Tibial nerve (tissue), 4 donors: ENCODE data around the gene NPAT. TPM values are rescaled to one million over a fixed set of nuclear protein-coding genes. Genes with fewer than 3 reads are reported as not detected.

Experiments
- DNase-seq, 2 donors: peaks; one replicate each; pipeline ENCODE4 v3.0.0-alpha.2; 2019; ENCODE audit warnings: low spot score in 2 of 2
- H3K27ac ChIP-seq, 4 donors: fragments of 200-600 bp; sonication (generic) in 3 of 4; one replicate each; pipeline ENCODE4 v1.5.1; 2017 to 2019; ENCODE audit warnings: mild to moderate bottlenecking in 1 of 4
- H3K27me3 ChIP-seq, 2 donors: fragments of 200-600 bp; sonication (generic) in 1 of 2; one replicate each; pipeline versions ENCODE4 v1.5.1 to v1.6.0; 2017 to 2019
- H3K36me3 ChIP-seq, 3 donors: fragments of 200-600 bp; sonication (generic); one replicate each; pipeline ENCODE4 v1.5.1; 2018 to 2019
- H3K4me1 ChIP-seq, 4 donors: fragments of 200-600 bp; sonication (generic) in 3 of 4; one replicate each; pipeline ENCODE4 v1.5.1; 2017 to 2019
- H3K4me3 ChIP-seq, 4 donors: fragments of 200-600 bp; sonication (generic) in 3 of 4; one replicate each; pipeline ENCODE4 v1.5.1; 2017 to 2019; ENCODE audit warnings: mild to moderate bottlenecking in 1 of 4, moderate library complexity in 1 of 4
- H3K9me3 ChIP-seq, 4 donors: fragments of 200-600 bp; sonication (generic) in 3 of 4; one replicate each; pipeline ENCODE4 v1.5.1; 2017 to 2019
- CTCF ChIP-seq, 5 experiments: fragments of 200-600 bp in 3 of 5; fragments of 450-650 bp in 2 of 5; sonication (generic) in 3 of 5; IDR thresholded peaks; one replicate each; pipeline ENCODE4 v1.5.1; 2016 to 2019; ENCODE audit warnings: antibody characterized with exemption in 5 of 5, mild to moderate bottlenecking in 3 of 5, moderate library complexity in 2 of 5
- EP300 ChIP-seq, 2 donors: sonication (generic); formaldehyde crosslinking; IDR thresholded peaks; one replicate each; pipeline ENCODE4 v1.6.1; 2017; ENCODE audit warnings: antibody characterized with exemption in 2 of 2, mild to moderate bottlenecking in 1 of 2
- POLR2A ChIP-seq, 2 donors: fragments of 450-650 bp; IDR thresholded peaks; one replicate each; pipeline ENCODE4 v1.6.1; 2017; ENCODE audit warnings: antibody characterized with exemption in 2 of 2, mild to moderate bottlenecking in 2 of 2, moderate library complexity in 2 of 2
- WGBS, 2 donors: methylation state at CpG; one replicate each; pipeline ENCODE4 v1.1.5; 2018; 5-methylcytosine and 5-hydroxymethylcytosine counted together
- total RNA-seq, 4 donors: library from RNA; depleted of rRNA; stranded (reverse); fragments of >200 nt; gene quantifications; one replicate each; pipeline ENCODE4 v1.1.0, GENCODE V29; 2016

Gene NPAT
- total RNA-seq, 4 donors from 2014 or later: 12.6 to 16.1 (median 15.3) TPM

GRCh38 chr11:108213784-108214183 is 8.7 kb downstream of the NPAT start:
- TF ChIP-seq EP300 (IDR thresholded peaks at IDR 0.05): no peak
- no peak for TF ChIP-seq POLR2A (IDR thresholded peaks at IDR 0.05)
- TF ChIP-seq CTCF (IDR thresholded peaks at IDR 0.05): no peak
- peaks cover 0 to 47% (median 4%) of the 10 kb centered on the region in 3 donors for H3K36me3 ChIP-seq
- DNase-seq: no peak
- 80 to 81% methylated on average over 2 of the region's 2 CpGs for WGBS, 2 donors
- peaks cover 0 to 6% (median 0%) of the 10 kb centered on the region in 4 donors for H3K4me1 ChIP-seq
- no peak overlapping the region for H3K27ac ChIP-seq
- H3K9me3 ChIP-seq: no peaks in the 10 kb centered on the region
- no peaks in the 10 kb centered on the region for H3K27me3 ChIP-seq
- H3K4me3 ChIP-seq: no peak overlapping the region

GRCh38 chr11:108210441-108210840 is 12.0 kb downstream of the NPAT start:
- DNase-seq: no peak
- Histone ChIP-seq H3K36me3 (peaks cover 0 to 79% (median 23%) of the 10 kb centered on the region in 3 donors), H3K27ac (no peak overlapping the region), H3K4me1 (no peaks in the 10 kb centered on the region), H3K9me3 (peaks cover 0 to 4% (median 0%) of the 10 kb centered on the region in 4 donors), H3K4me3 (no peak overlapping the region), H3K27me3 (no peaks in the 10 kb centered on the region)
- TF ChIP-seq POLR2A (IDR thresholded peaks at IDR 0.05): no peak
- TF ChIP-seq EP300 (IDR thresholded peaks at IDR 0.05): no peak
- TF ChIP-seq CTCF (IDR thresholded peaks at IDR 0.05): no peak
- WGBS, 2 donors: 93 to 97% methylated on average over 1 of the region's 1 CpG

GRCh38 chr11:108207683-108208060 is 14.8 kb downstream of the NPAT start:
- WGBS, 2 donors: 97 to 100% methylated on average over 3 to 5 of the region's 6 CpGs
- TF ChIP-seq POLR2A (IDR thresholded peaks at IDR 0.05) (no peak), EP300 (IDR thresholded peaks at IDR 0.05) (no peak), CTCF (IDR thresholded peaks at IDR 0.05) (no peak)
- no peaks in the 10 kb centered on the region for H3K27me3 ChIP-seq
- DNase-seq: no peak
- peaks cover 0 to 17% (median 0%) of the 10 kb centered on the region in 4 donors for H3K9me3 ChIP-seq
- H3K4me1 ChIP-seq: no peaks in the 10 kb centered on the region
- H3K4me3 ChIP-seq: no peak overlapping the region
- peaks cover 0 to 81% (median 23%) of the 10 kb centered on the region in 3 donors for H3K36me3 ChIP-seq
- H3K27ac ChIP-seq: no peak overlapping the region

GRCh38 chr11:108206969-108207682 is 15.3 kb downstream of the NPAT start:
- Histone ChIP-seq H3K27me3 (no peaks in the 10 kb centered on the region), H3K9me3 (peaks cover 0 to 17% (median 0%) of the 10 kb centered on the region in 4 donors), H3K4me1 (no peaks in the 10 kb centered on the region), H3K4me3 (no peak overlapping the region), H3K36me3 (peaks cover 0 to 75% (median 23%) of the 10 kb centered on the region in 3 donors), H3K27ac (no peak overlapping the region)
- 83 to 96% methylated on average over 5 to 8 of the region's 8 CpGs for WGBS, 2 donors
- TF ChIP-seq POLR2A (IDR thresholded peaks at IDR 0.05): no peak
- no peak for TF ChIP-seq EP300 (IDR thresholded peaks at IDR 0.05)
- no peak for TF ChIP-seq CTCF (IDR thresholded peaks at IDR 0.05)
- DNase-seq: no peak

GRCh38 chr11:108206171-108206570 is 16.3 kb downstream of the NPAT start:
- no peak for DNase-seq
- peaks cover 0 to 72% (median 23%) of the 10 kb centered on the region in 3 donors for H3K36me3 ChIP-seq
- no peak overlapping the region for H3K27ac ChIP-seq
- H3K9me3 ChIP-seq: peaks cover 0 to 17% (median 0%) of the 10 kb centered on the region in 4 donors
- 97 to 99% methylated on average over 5 to 6 of the region's 6 CpGs for WGBS, 2 donors
- TF ChIP-seq CTCF (IDR thresholded peaks at IDR 0.05) (no peak), POLR2A (IDR thresholded peaks at IDR 0.05) (no peak), EP300 (IDR thresholded peaks at IDR 0.05) (no peak)
- no peaks in the 10 kb centered on the region for H3K27me3 ChIP-seq
- H3K4me1 ChIP-seq: no peaks in the 10 kb centered on the region
- H3K4me3 ChIP-seq: no peak overlapping the region
